Breast epithelium (tissue), 4 donors: ENCODE measurements around the gene KRTAP10-8. TPM values are rescaled to one million over a fixed set of nuclear protein-coding genes. Genes with fewer than 3 reads are reported as not detected.
"Not testable (repeated sequence)": the region's sequence is repeated elsewhere in the genome, so short reads cannot be mapped to it uniquely, and the experiment has no call there.

Source experiments
- DNase-seq, 2 donors: peaks; one replicate each; pipeline ENCODE4 v3.0.0-alpha.2; 2019; ENCODE audit warnings: low spot score in 2 of 2
- H3K27ac ChIP-seq, 2 donors: fragments of 200-600 bp; sonication (generic) in 1 of 2; one replicate each; pipeline ENCODE4 v1.5.1; 2016 to 2019; ENCODE audit warnings: mild to moderate bottlenecking in 1 of 2
- H3K27me3 ChIP-seq, 2 donors: fragments of 200-600 bp; sonication (generic) in 1 of 2; one replicate each; pipeline versions ENCODE4 v1.5.1 to v1.6.0; 2017 to 2019; ENCODE audit warnings: control low read depth in 1 of 2, mild to moderate bottlenecking in 1 of 2
- H3K36me3 ChIP-seq: fragments of 200-600 bp; one replicate; pipeline ENCODE4 v1.5.1; 2019
- H3K4me1 ChIP-seq, 2 donors: fragments of 200-600 bp; sonication (generic); one replicate each; pipeline ENCODE4 v1.5.1; 2016 to 2019; ENCODE audit warnings: control low read depth in 1 of 2
- H3K4me3 ChIP-seq, 3 donors: fragments of 200-600 bp; sonication (generic); 1 replicate in 2 of 3; 2 replicates in 1 of 3; pipeline ENCODE4 v1.5.1; 2016 to 2019; ENCODE audit warnings: mild to moderate bottlenecking in 3 of 3, moderate library complexity in 2 of 3
- H3K9me3 ChIP-seq, 2 donors: fragments of 200-600 bp; sonication (generic) in 1 of 2; one replicate each; pipeline ENCODE4 v1.5.1; 2016 to 2019; ENCODE audit warnings: control low read depth in 1 of 2
- CTCF ChIP-seq, 3 donors: fragments of 450-650 bp; IDR thresholded peaks; one replicate each; pipeline ENCODE4 v1.5.1; 2016 to 2017; ENCODE audit warnings: antibody characterized with exemption in 3 of 3, mild to moderate bottlenecking in 3 of 3, moderate library complexity in 3 of 3
- POLR2A ChIP-seq: fragments of 450-650 bp; IDR thresholded peaks from one replicate; pipeline ENCODE4 v1.6.1; 2016; ENCODE audit warnings: antibody characterized with exemption, mild to moderate bottlenecking, moderate library complexity
- POLR2AphosphoS5 ChIP-seq, 3 donors: sonication (generic); formaldehyde crosslinking; IDR thresholded peaks; one replicate each; pipeline ENCODE4 v1.6.1; 2017; ENCODE audit warnings: antibody characterized with exemption in 3 of 3
- intact Hi-C: fragments of 100-400 bp; cut with DNase I; formaldehyde crosslinking; loops from one replicate; pipeline ENCODE4 v1.15.1; 2023; ENCODE audit warnings: low total_unique reads
- total RNA-seq, 3 donors: library from RNA; depleted of rRNA; stranded (reverse); fragments of >200 nt; gene quantifications; one replicate each; pipeline ENCODE4 v1.1.0, GENCODE V29; 2016

The KRTAP10-8 gene
- total RNA-seq, 3 donors from 2014 or later: not detected

GRCh38 chr21:44583800-44584147, 28.1 kb upstream of the KRTAP10-8 start:
- Histone ChIP-seq H3K36me3 (no peaks in the 10 kb centered on the region), H3K9me3 (peaks cover 16 to 25% of the 10 kb centered on the region in 2 donors), H3K4me3 (no peak overlapping the region), H3K4me1 (no peaks in the 10 kb centered on the region), H3K27me3 (peaks cover 0 to 15% of the 10 kb centered on the region in 2 donors), H3K27ac (no peak overlapping the region)
- intact Hi-C loops: no loop called here
- no peak for TF ChIP-seq POLR2AphosphoS5 (IDR thresholded peaks at IDR 0.05)
- TF ChIP-seq CTCF (IDR thresholded peaks at IDR 0.05): no peak
- no peak for TF ChIP-seq POLR2A
- no peak for DNase-seq

- TF ChIP-seq CTCF (IDR thresholded peaks at IDR 0.05) (no peak), POLR2A (no peak), POLR2AphosphoS5 (IDR thresholded peaks at IDR 0.05) (no peak)
- Histone ChIP-seq H3K27me3 (peaks cover 0 to 19% of the 10 kb centered on the region in 2 donors), H3K27ac (no peak overlapping the region), H3K4me3 (no peak overlapping the region), H3K36me3 (no peaks in the 10 kb centered on the region), H3K9me3 (peaks cover 11 to 14% of the 10 kb centered on the region in 2 donors), H3K4me1 (no peaks in the 10 kb centered on the region)
- DNase-seq: no peak
- intact Hi-C loops: no loop called here
Measured at GRCh38 chr21:44585892-44586291, 26.0 kb upstream of the KRTAP10-8 start.

- intact Hi-C loops: no loop called here
- no peak for DNase-seq
- TF ChIP-seq POLR2A (no peak), POLR2AphosphoS5 (IDR thresholded peaks at IDR 0.05) (no peak), CTCF (IDR thresholded peaks at IDR 0.05) (no peak)
- H3K27ac ChIP-seq: no peak overlapping the region
- no peaks in the 10 kb centered on the region for H3K36me3 ChIP-seq
- no peak overlapping the region for H3K4me3 ChIP-seq
- peaks cover 0 to 34% of the 10 kb centered on the region in 2 donors for H3K27me3 ChIP-seq
- H3K9me3 ChIP-seq: peaks cover 0 to 6% of the 10 kb centered on the region in 2 donors
- H3K4me1 ChIP-seq: no peaks in the 10 kb centered on the region
Measured at GRCh38 chr21:44589094-44589493, 22.8 kb upstream of the KRTAP10-8 start.

- TF ChIP-seq POLR2A (no peak), CTCF (IDR thresholded peaks at IDR 0.05) (no peak), POLR2AphosphoS5 (IDR thresholded peaks at IDR 0.05) (no peak)
- peaks cover 0 to 34% of the 10 kb centered on the region in 2 donors for H3K27me3 ChIP-seq
- intact Hi-C loops: no loop called here
Measured at GRCh38 chr21:44589586-44590305, 22.1 kb upstream of the KRTAP10-8 start.

GRCh38 chr21:44590311-44590721, 21.6 kb upstream of the KRTAP10-8 start:
- peaks cover 0 to 6% of the 10 kb centered on the region in 2 donors for H3K9me3 ChIP-seq
- no peaks in the 10 kb centered on the region for H3K36me3 ChIP-seq
- intact Hi-C loops: no loop called here
- no peaks in the 10 kb centered on the region for H3K4me1 ChIP-seq
- H3K27me3 ChIP-seq: peaks cover 0 to 32% of the 10 kb centered on the region in 2 donors
- H3K27ac ChIP-seq: no peak overlapping the region
- no peak for TF ChIP-seq POLR2AphosphoS5 (IDR thresholded peaks at IDR 0.05)
- TF ChIP-seq CTCF (IDR thresholded peaks at IDR 0.05): no peak
- no peak for TF ChIP-seq POLR2A
- DNase-seq: peak in 1 of 2 donors; percentile 47
- no peak overlapping the region for H3K4me3 ChIP-seq

More at GRCh38 chr21:44589586-44590305, 22.1 kb upstream of the KRTAP10-8 start:
- Histone ChIP-seq H3K9me3 (peaks cover 0 to 6% of the 10 kb centered on the region in 2 donors), H3K27ac (no peak overlapping the region), H3K36me3 (no peaks in the 10 kb centered on the region), H3K4me3 (no peak overlapping the region), H3K4me1 (no peaks in the 10 kb centered on the region)
- peak in 1 of 2 donors; percentile 43 for DNase-seq

- intact Hi-C loops, H3K4me1 ChIP-seq, H3K27ac ChIP-seq, H3K36me3 ChIP-seq, H3K4me3 ChIP-seq, H3K9me3 ChIP-seq: not testable (repeated sequence)
- peak in 1 of 2 donors; percentile 24 for DNase-seq
- H3K27me3 ChIP-seq: peaks cover 0 to 28% of the 10 kb centered on the region in 2 donors
Measured at GRCh38 chr21:44590897-44591800, 20.7 kb upstream of the KRTAP10-8 start.

DNA sequence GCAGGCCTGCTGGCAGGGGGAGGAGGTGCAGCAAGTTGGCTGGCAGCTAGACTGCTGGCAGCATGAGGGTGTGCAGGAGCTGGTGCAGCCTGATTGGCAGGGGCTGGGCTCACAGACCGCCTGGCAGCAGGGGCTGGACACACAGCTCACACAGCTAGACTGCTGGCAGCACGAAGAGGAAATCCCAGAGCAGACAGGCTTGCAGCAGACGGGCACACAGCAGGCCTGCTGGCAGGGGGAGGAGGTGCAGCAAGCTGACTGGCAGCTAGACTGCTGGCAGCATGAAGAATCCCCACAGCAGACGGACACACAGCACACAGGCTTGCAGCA, 20.1 kb upstream of the KRTAP10-8 start:
- intact Hi-C loops, H3K4me3 ChIP-seq, H3K27ac ChIP-seq, H3K4me1 ChIP-seq, H3K36me3 ChIP-seq, DNase-seq, H3K9me3 ChIP-seq: not testable (repeated sequence)
- H3K27me3 ChIP-seq: peaks cover 0 to 24% of the 10 kb centered on the region in 2 donors
